GM10847 (cell line): Measurements from ENCODE around the gene PRKCSH.

Source experiments
- POLR2A ChIP-seq: IDR thresholded peaks from 2 replicates; pipeline ENCODE4 v1.6.1; 2011; ENCODE audit not compliant: insufficient read length; ENCODE audit errors: extremely low read depth

The PRKCSH gene

DNA sequence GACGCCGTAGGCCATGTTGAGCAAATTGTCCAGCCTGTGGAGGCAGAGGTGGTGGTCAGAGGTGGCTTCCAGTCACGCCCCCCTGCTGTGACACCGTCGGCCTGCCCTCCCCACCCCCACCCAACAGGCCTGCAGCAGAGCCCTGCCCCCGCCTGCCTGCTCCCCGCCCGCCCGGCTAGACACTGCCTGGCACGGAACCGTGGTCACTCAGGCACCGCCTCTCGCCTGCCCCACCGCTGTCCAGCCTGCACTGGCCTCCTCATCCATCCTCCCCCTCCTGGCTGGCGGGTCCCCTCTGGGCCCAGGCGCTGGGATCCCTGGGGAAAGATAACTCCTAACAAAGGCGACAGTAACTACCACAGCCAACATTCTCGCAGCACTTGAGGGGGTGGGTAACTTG, 21.7 kb downstream of the PRKCSH start:
- TF ChIP-seq POLR2A: no peak

- no peak for TF ChIP-seq POLR2A
Observed at GRCh38 chr19:11457831-11458230, 22.4 kb downstream of the PRKCSH start.

- no peak for TF ChIP-seq POLR2A
Observed at GRCh38 chr19:11458236-11458900, 22.9 kb downstream of the PRKCSH start.

- TF ChIP-seq POLR2A: no peak
Observed at GRCh38 chr19:11460207-11460606, 24.8 kb downstream of the PRKCSH start.

- no peak for TF ChIP-seq POLR2A
Observed at GRCh38 chr19:11461453-11461852, 26.0 kb downstream of the PRKCSH start.

DNA sequence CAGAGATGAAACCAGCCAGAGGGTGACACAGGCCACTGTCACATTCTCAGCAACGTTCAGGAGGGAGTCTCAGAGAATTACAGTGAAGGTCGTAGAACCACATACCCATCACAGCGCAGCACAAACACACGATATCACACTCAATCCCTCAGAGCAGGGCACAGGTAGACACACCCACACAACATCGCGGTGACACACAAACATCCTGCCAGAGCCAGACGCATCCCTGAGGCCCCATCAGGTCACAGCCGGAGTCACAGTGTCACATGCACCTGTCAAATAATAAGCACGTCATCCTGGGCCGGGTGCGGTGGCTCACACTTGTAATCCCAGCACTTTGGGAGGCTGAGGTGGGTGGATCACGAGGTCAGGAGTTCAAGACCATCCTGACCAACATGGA, 28.0 kb downstream of the PRKCSH start:
- TF ChIP-seq POLR2A: no peak

- TF ChIP-seq POLR2A: no peak
Observed at GRCh38 chr19:11464333-11465265, 29.2 kb downstream of the PRKCSH start.

- no peak for TF ChIP-seq POLR2A
Observed at GRCh38 chr19:11465600-11465999, 30.2 kb downstream of the PRKCSH start.

GRCh38 chr19:11473725-11474124, 38.3 kb downstream of the PRKCSH start:
- no peak for TF ChIP-seq POLR2A

- no peak for TF ChIP-seq POLR2A
Observed at GRCh38 chr19:11475861-11476260, 40.4 kb downstream of the PRKCSH start.

- TF ChIP-seq POLR2A: no peak
Observed at GRCh38 chr19:11478167-11479089, 43.0 kb downstream of the PRKCSH start.

GRCh38 chr19:11479090-11479897, 43.9 kb downstream of the PRKCSH start:
- no peak for TF ChIP-seq POLR2A

- TF ChIP-seq POLR2A: no peak
Observed at GRCh38 chr19:11479898-11480714, 44.7 kb downstream of the PRKCSH start.

DNA sequence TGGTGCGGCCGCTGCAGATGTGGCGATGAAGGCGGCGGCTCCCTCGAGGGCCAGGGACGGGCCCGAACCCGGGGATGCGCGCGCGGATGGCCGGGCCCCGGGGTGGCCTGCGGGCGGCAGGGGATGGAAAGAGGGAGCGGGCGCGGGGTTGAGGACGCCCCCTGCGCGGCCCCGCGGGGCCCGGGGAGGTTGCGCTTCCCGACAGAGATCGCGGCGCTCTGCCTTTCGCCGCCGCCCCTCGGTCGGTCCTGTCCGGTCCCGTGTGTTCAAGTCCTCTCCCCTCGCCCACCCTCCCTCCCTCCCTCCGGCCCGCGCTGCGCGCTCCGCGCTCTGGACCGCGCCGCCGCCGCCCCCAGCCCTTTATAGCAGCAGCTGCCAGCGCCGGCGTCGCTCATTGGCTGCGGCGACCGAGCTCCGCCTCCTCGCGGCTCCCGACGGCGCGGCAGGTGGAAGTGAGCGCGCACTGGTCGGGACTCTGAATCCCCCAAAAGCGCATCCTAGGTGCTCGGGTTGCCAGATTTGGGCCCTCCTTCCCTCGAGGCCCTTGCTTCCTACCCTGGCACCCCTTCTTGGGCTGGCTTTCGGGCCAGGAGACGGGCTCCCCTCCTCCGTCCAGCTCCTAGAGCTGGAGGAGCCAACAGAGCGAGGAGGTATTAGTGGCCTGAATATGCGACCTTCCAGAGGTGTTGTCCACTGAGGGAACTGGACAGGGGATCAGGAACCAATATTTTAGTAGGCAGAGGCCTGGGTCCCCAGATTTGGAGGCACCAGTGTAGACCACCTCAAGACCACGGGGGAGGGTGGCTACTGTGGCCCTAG, 45.5 kb downstream of the PRKCSH start, which contains the start of gene ELAVL3:
Gene ELAVL3 (minus strand): TSS at position 332 of the 819 bp plus-strand sequence. CDS start 438 bp downstream, outside the sequence.
- no peak for TF ChIP-seq POLR2A
